OCI-LY7 (cell line): ENCODE results near the gene TBC1D20.

ENCODE experiments used
- EZH2phosphoT487 ChIP-seq: fragments of 200-600 bp; sonication (generic); IDR thresholded peaks from 2 replicates; pipeline ENCODE4 v1.6.1; 2018; ENCODE audit warnings: low read depth, borderline replicate concordance, mild to moderate bottlenecking, mixed run types, antibody characterized with exemption, low read length, moderate library complexity, mixed read lengths
- TF ChIP-seq, protein P1 (sequence below): fragments of 200-600 bp; sonication (generic); conservative IDR thresholded peaks from 2 replicates; pipeline ENCODE4 v1.5.1; 2014; ENCODE audit warnings: mild to moderate bottlenecking, antibody characterized with exemption, low read length, moderate library complexity, mixed read lengths

DNA sequence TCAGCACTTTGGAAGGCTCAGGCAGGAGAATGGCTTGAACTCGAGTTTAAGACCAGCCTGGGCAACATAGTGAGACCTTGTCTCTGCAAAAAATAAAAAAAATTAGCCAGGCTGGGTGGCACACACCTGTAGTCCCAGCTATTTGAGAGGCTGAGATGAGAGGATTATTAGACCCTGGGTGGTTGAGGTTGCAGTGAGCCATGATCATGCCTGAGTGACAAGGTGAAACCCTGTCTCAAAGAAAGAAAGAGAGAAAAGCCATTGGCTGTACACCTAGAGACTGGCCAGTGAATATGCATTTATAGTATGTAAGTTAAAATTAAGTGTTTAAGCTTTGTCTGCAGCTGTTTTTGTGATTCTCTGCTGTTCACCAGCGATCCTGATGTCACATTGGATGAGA lies 48.2 kb downstream of the TBC1D20 start:
- TF ChIP-seq, protein P1, sequence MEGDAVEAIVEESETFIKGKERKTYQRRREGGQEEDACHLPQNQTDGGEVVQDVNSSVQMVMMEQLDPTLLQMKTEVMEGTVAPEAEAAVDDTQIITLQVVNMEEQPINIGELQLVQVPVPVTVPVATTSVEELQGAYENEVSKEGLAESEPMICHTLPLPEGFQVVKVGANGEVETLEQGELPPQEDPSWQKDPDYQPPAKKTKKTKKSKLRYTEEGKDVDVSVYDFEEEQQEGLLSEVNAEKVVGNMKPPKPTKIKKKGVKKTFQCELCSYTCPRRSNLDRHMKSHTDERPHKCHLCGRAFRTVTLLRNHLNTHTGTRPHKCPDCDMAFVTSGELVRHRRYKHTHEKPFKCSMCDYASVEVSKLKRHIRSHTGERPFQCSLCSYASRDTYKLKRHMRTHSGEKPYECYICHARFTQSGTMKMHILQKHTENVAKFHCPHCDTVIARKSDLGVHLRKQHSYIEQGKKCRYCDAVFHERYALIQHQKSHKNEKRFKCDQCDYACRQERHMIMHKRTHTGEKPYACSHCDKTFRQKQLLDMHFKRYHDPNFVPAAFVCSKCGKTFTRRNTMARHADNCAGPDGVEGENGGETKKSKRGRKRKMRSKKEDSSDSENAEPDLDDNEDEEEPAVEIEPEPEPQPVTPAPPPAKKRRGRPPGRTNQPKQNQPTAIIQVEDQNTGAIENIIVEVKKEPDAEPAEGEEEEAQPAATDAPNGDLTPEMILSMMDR: no peak
- no peak for TF ChIP-seq EZH2phosphoT487
